BE2C (cell line): ENCODE measurements around the gene ZBTB46.

Experiments
- DNase-seq: peaks from one replicate; pipeline ENCODE4 v3.0.0-alpha.2; 2020
- H3K27me3 ChIP-seq: fragments of 250-450 bp; sonication (Bioruptor Pico); 2 replicates; pipeline ENCODE4 v1.5.1; 2020; ENCODE audit warnings: mild to moderate bottlenecking
- H3K36me3 ChIP-seq: fragments of 250-450 bp; sonication (Bioruptor Pico); 2 replicates; pipeline ENCODE4 v1.5.1; 2020; ENCODE audit warnings: mild to moderate bottlenecking
- H3K4me1 ChIP-seq: fragments of 250-450 bp; sonication (Bioruptor Pico); 2 replicates; pipeline ENCODE4 v1.5.1; 2020
- H3K4me3 ChIP-seq: 2 replicates; pipeline ENCODE4 v1.5.1; 2011; ENCODE audit warnings: low read depth, low read length
- H3K9me3 ChIP-seq: fragments of 250-450 bp; sonication (Bioruptor Pico); 2 replicates; pipeline ENCODE4 v1.5.1; 2020
- CTCF ChIP-seq: IDR thresholded peaks from 2 replicates; pipeline ENCODE4 v1.5.1; 2012; ENCODE audit warnings: mild to moderate bottlenecking, low read depth, low read length

Gene ZBTB46

DNA sequence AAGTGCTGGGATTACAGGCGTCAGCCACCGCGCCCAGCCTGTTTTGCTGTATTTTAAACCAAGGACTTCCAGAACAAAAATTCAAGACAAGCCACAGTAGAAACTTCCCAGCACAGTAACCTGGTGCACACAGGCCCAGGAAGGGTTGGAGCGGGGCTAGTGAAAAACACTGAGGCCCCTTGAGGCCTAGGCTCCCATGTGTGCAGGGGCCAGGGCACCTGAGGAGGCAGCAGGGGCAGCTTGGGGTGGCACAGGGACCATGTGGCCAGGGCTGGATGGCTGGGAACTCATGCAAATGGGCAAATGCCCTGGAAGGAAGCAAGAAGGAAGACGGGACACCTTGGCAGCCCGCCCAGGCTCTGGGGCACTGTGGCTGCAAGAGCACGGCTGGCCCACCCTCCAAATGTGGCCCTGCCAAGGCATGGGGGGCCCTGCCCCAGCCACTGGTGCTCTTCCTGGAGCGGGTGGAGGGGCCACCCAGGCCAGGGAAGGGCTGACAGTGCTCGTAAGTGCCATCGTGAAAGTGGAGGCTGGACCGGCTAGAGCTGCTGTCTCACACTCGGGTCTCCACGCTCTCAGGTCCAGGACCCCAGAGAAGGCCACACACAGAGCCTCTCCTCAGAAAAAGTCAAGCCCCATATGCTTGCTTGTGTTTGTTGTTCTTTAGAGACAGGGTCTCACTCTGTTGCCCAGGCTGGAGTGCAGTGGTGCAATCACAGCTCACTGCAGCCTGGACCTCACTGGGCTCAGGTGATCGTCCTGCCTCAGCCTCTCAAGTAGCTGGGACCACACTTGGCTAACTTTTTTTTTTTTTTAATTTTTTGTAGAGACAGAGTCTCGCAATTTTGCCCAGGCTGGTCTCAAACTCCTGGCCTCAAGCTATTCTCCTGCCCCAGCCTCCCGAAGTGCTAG lies 81.2 kb downstream of the ZBTB46 start:
- H3K36me3 ChIP-seq: no peaks in the 10 kb centered on the region
- H3K27me3 ChIP-seq: no peaks in the 10 kb centered on the region
- TF ChIP-seq CTCF: no peak
- H3K4me3 ChIP-seq: no peak overlapping the region
- H3K9me3 ChIP-seq: no peaks in the 10 kb centered on the region
- DNase-seq: no peak
- H3K4me1 ChIP-seq: peaks cover 7% of the 10 kb centered on the region

GRCh38 chr20:63748934-63749270 lies 82.2 kb downstream of the ZBTB46 start:
- H3K4me1 ChIP-seq: peaks cover 7% of the 10 kb centered on the region
- H3K36me3 ChIP-seq: no peaks in the 10 kb centered on the region
- no peaks in the 10 kb centered on the region for H3K27me3 ChIP-seq
- H3K9me3 ChIP-seq: no peaks in the 10 kb centered on the region
- TF ChIP-seq CTCF: no peak
- no peak for DNase-seq
- H3K4me3 ChIP-seq: no peak overlapping the region

DNA sequence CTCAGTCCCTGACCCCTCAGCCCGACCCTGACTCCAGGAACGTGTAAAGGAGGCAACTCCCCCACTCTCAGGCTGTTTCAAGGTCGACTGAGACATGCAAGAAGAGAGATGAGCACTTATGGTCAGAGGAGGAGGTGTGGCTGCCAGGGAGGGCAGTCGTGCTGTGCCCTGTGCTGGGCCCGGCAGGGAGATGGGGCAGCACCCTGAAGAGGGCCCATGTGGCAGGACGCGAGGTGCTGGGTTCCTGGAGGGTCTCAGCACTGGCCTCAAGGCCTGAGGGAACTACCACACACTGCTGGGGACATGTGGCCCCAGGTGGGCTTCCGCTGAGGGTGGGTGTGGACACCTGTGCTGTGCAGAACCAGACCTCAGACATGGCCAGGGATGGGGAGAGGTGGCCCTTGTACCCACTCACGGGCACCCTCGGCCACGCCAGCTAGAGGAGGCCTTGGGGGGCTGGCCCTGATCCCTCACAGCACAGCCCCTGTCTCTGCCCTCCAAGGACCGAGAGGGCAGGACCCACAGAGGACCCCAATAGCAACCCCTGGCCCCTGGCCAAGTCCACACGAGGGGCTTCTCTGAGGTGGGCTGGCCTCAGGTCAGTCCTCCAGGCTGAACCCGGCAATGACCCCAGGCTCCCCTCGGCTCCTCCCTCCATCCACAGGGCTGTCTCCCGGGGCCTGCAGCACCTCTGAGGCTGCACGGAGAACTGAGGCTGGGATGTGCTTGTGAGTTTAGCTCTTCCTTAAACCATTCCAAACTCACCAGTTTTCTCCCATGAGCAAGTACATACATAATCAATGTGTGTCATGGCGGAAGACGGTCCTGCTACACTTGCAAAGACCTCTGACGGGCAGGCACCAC lies 82.8 kb downstream of the ZBTB46 start:
- no peak overlapping the region for H3K4me3 ChIP-seq
- TF ChIP-seq CTCF: no peak
- no peaks in the 10 kb centered on the region for H3K9me3 ChIP-seq
- no peak for DNase-seq
- H3K4me1 ChIP-seq: peaks cover 7% of the 10 kb centered on the region
- H3K36me3 ChIP-seq: peaks cover 2% of the 10 kb centered on the region; the same call in 1 of the 2 replicates
- H3K27me3 ChIP-seq: no peaks in the 10 kb centered on the region

GRCh38 chr20:63747622-63748069 lies 83.4 kb downstream of the ZBTB46 start:
- H3K36me3 ChIP-seq: peaks cover 4% of the 10 kb centered on the region
- H3K4me1 ChIP-seq: peaks cover 7% of the 10 kb centered on the region
- no peak for DNase-seq

DNA sequence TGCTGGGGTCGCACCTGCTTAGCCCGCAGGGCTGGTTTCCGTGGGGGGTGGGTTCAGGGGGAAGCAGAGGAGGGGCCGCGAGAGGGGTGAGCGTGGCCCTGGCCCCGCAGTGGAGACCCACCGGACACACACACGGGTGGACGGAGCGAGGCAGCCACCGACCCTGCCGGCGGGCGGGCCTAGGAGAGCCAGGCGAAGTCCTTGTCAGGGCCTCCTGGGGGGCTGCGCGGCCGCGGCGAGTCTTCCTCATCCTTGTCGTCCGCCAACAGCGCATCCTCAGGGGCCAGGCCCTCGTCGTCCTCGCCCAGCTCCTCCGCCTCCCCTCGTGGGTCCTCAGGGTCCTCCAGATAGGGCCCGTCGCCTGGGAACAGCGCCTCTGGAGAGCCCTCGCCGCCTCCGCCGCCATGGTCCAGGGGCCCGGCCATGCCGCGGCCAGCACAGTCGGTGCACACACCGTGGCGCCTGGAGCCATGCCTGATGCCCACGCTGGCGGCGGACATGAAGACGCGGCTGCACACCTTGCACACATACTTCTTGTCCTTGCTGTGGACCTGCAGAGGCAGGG lies 84.2 kb downstream of the ZBTB46 start:
- no peak for DNase-seq
- Histone ChIP-seq H3K36me3 (peaks cover 11% of the 10 kb centered on the region), H3K4me3 (no peak overlapping the region), H3K9me3 (no peaks in the 10 kb centered on the region), H3K4me1 (peaks cover 7% of the 10 kb centered on the region), H3K27me3 (no peaks in the 10 kb centered on the region)
- no peak for TF ChIP-seq CTCF

More at GRCh38 chr20:63747622-63748069, 83.4 kb downstream of the ZBTB46 start:
- Histone ChIP-seq H3K27me3 (no peaks in the 10 kb centered on the region), H3K4me3 (no peak overlapping the region), H3K9me3 (no peaks in the 10 kb centered on the region)
- no peak for TF ChIP-seq CTCF
